OCI-LY7 (cell line): Measurements from ENCODE around the gene CRYL1. TPM values are rescaled to one million over a fixed set of nuclear protein-coding genes. Genes with fewer than 3 reads are reported as not detected.
"Not testable (repeated sequence)": the region's sequence is repeated elsewhere in the genome, so short reads cannot be mapped to it uniquely, and the experiment has no call there.

Experiments used
- BruUV-seq: library from RNA; stranded (reverse); fragments of 400-500 nt; replicated peaks from 2 replicates; lab custom pipeline; 2021; lab: Mats Ljungman, UMichigan
- CTCF ChIA-PET: fragments of 300-600 bp; sonication (Branson Sonifier 250); formaldehyde crosslinking; loops from one replicate; lab custom pipeline; 2022; ENCODE audit warnings: antibody characterized with exemption; ENCODE audit not compliant: unreplicated experiment; lab: Charles Lee
- POLR2A ChIA-PET: fragments of 300-600 bp; sonication (Branson Sonifier 250); formaldehyde crosslinking; loops from one replicate; lab custom pipeline; 2022; ENCODE audit warnings: antibody characterized with exemption; lab: Charles Lee
- DNase-seq: peaks from one replicate; pipeline ENCODE4 v3.0.0-alpha.2; 2015; ENCODE audit warnings: low spot score
- H2AFZ ChIP-seq: fragments of 200-600 bp; sonication (generic), shearing (Covaris generic); 2 replicates; pipeline ENCODE4 v1.6.1; 2014; ENCODE audit warnings: mild to moderate bottlenecking, antibody characterized with exemption, low read length, moderate library complexity
- H3K27ac ChIP-seq: fragments of 200-600 bp; sonication (generic); 2 replicates; pipeline ENCODE4 v1.5.1; 2014; ENCODE audit warnings: mixed run types, low read depth, mild to moderate bottlenecking, moderate library complexity, low read length, inconsistent platforms; ENCODE audit not compliant: poor library complexity, severe bottlenecking
- H3K36me3 ChIP-seq: fragments of 200-600 bp; sonication (generic); 2 replicates; pipeline ENCODE4 v1.6.1; 2014; ENCODE audit warnings: mild to moderate bottlenecking, antibody characterized with exemption, low read length, moderate library complexity, mixed read lengths; ENCODE audit not compliant: insufficient read depth
- H3K4me1 ChIP-seq: fragments of 200-600 bp; sonication (generic); 2 replicates; pipeline ENCODE4 v1.5.1; 2014; ENCODE audit warnings: mild to moderate bottlenecking, low read length; ENCODE audit not compliant: insufficient read depth, poor library complexity, severe bottlenecking
- H3K4me2 ChIP-seq: fragments of 200-600 bp; sonication (generic); 2 replicates; pipeline ENCODE4 v1.6.1; 2014; ENCODE audit warnings: mild to moderate bottlenecking, low read length
- H3K4me3 ChIP-seq: fragments of 200-600 bp; sonication (generic); 2 replicates; pipeline ENCODE4 v1.5.1; 2014; ENCODE audit warnings: mild to moderate bottlenecking, low read depth, low read length; ENCODE audit not compliant: poor library complexity, severe bottlenecking
- H3K79me2 ChIP-seq: fragments of 200-600 bp; sonication (generic); 2 replicates; pipeline ENCODE4 v1.6.1; 2016; ENCODE audit warnings: low read depth, mild to moderate bottlenecking, low read length, moderate library complexity, mixed read lengths; ENCODE audit not compliant: insufficient read depth
- H3K9me2 ChIP-seq: fragments of 200-600 bp; sonication (generic); 2 replicates; pipeline ENCODE4 v1.6.1; 2016; ENCODE audit warnings: mild to moderate bottlenecking, low read length, mixed read lengths; ENCODE audit not compliant: insufficient read depth
- H3K9me3 ChIP-seq: fragments of 200-600 bp; sonication (generic); 2 replicates; pipeline ENCODE4 v1.6.1; 2014; ENCODE audit warnings: mild to moderate bottlenecking, mixed run types, low read length, mixed read lengths
- H4K20me1 ChIP-seq: fragments of 200-600 bp; sonication (generic); 2 replicates; pipeline ENCODE4 v1.6.1; 2014; ENCODE audit warnings: mild to moderate bottlenecking, antibody characterized with exemption, low read length, moderate library complexity, mixed read lengths; ENCODE audit not compliant: insufficient read depth
- CTCF ChIP-seq: fragments of 200-600 bp; sonication (generic); conservative IDR thresholded peaks from 2 replicates; pipeline ENCODE4 v1.5.1; 2014; ENCODE audit warnings: mild to moderate bottlenecking, antibody characterized with exemption, low read length, moderate library complexity, mixed read lengths
- EZH2phosphoT487 ChIP-seq: fragments of 200-600 bp; sonication (generic); IDR thresholded peaks from 2 replicates; pipeline ENCODE4 v1.6.1; 2018; ENCODE audit warnings: low read depth, borderline replicate concordance, mild to moderate bottlenecking, mixed run types, antibody characterized with exemption, low read length, moderate library complexity, mixed read lengths
- intact Hi-C: fragments of 100-400 bp; cut with micrococcal nuclease; formaldehyde crosslinking; loops from one replicate; pipeline ENCODE4 v1.10.0; 2022; ENCODE audit not compliant: unreplicated experiment
- total RNA-seq, 2 experiments: library from RNA; depleted of rRNA in 1 of 2; stranded (reverse); fragments of >200 nt in 1 of 2; shearing (Covaris generic) in 1 of 2; gene quantifications; 2 replicates each; pipeline ENCODE4 v1.2.3, GENCODE V29; 2014 to 2022

Gene CRYL1
- total RNA-seq, 2 experiments from 2014 or later: not detected

GRCh38 chr13:20436505-20436904 lies 89.2 kb downstream of the CRYL1 start:
- Histone ChIP-seq H3K36me3 (no peaks in the 10 kb centered on the region), H3K9me2 (no peaks in the 10 kb centered on the region), H3K4me3 (no peak overlapping the region), H3K79me2 (no peaks in the 10 kb centered on the region), H3K9me3 (no peaks in the 10 kb centered on the region), H3K4me1 (no peaks in the 10 kb centered on the region), H2AFZ (no peak overlapping the region), H4K20me1 (no peaks in the 10 kb centered on the region), H3K4me2 (no peak overlapping the region), H3K27ac (no peak overlapping the region)
- no peak for DNase-seq
- BruUV-seq: no TSS peak
- POLR2A ChIA-PET: no interaction called here
- TF ChIP-seq EZH2phosphoT487 (no peak), CTCF (no peak)
- intact Hi-C loops: no loop called here
- CTCF ChIA-PET: no interaction called here

- no peaks in the 10 kb centered on the region for H3K79me2 ChIP-seq
- DNase-seq: no peak
- H3K36me3 ChIP-seq: no peaks in the 10 kb centered on the region
- no peaks in the 10 kb centered on the region for H4K20me1 ChIP-seq
- no peak overlapping the region for H3K4me3 ChIP-seq
- BruUV-seq: no TSS peak
- TF ChIP-seq CTCF (no peak), EZH2phosphoT487 (no peak)
- H3K9me2 ChIP-seq: no peaks in the 10 kb centered on the region
- H2AFZ ChIP-seq: no peak overlapping the region
- H3K4me1 ChIP-seq: no peaks in the 10 kb centered on the region
- ChIA-PET CTCF (no interaction called here), POLR2A (interaction anchor here (0.5 kb wide), 1 partner anchor 207 kb away, joined by 5 read pairs; no protein-coding TSS in a partner anchor)
- no peak overlapping the region for H3K27ac ChIP-seq
- no peaks in the 10 kb centered on the region for H3K9me3 ChIP-seq
- H3K4me2 ChIP-seq: no peak overlapping the region
- intact Hi-C loops: no loop called here
These were observed 89.9 kb downstream of the CRYL1 start for GRCh38 chr13:20435616-20436368.

- BruUV-seq, DNase-seq, H3K9me2 ChIP-seq, H3K4me3 ChIP-seq, H3K4me2 ChIP-seq, H2AFZ ChIP-seq, H3K36me3 ChIP-seq, CTCF ChIA-PET, H3K4me1 ChIP-seq, intact Hi-C loops, H4K20me1 ChIP-seq, H3K9me3 ChIP-seq, H3K27ac ChIP-seq, H3K79me2 ChIP-seq: not testable (repeated sequence)
- POLR2A ChIA-PET: interaction anchor here (0.7 kb wide), 1 partner anchor 239 kb away, joined by 4 read pairs; no protein-coding TSS in a partner anchor
These were observed 91.4 kb downstream of the CRYL1 start for GRCh38 chr13:20434210-20434609.
